Measurements from ENCODE around the gene MASP2.

GRCh38 chr1:11078631-11079030 lies 31.6 kb upstream of the MASP2 start:
- TF ChIP-seq POLR2A (IDR thresholded peaks at IDR 0.05; ENCODE audit: low read depth, low read length) (no peak), TAF1 (IDR thresholded peaks at IDR 0.05; ENCODE audit: borderline replicate concordance, low read depth, low read length) (no peak), POLR2AphosphoS5 (IDR thresholded peaks at IDR 0.05; ENCODE audit: low read depth, low read length) (no peak)
